K562 (cell line): ENCODE results near the gene TRIM37. TPM values are rescaled to one million over a fixed set of nuclear protein-coding genes. Genes with fewer than 3 reads are reported as not detected.

ENCODE experiments used
- ATAC-seq: fragments of 200-7000 bp; cut with Tn5 transposase; 3 replicates; pipeline ENCODE4 v1.9.1; 2020; ENCODE audit warnings: moderate library complexity
- BruUV-seq: library from RNA; stranded (reverse); fragments of 400-500 nt; replicated peaks from 2 replicates; lab custom pipeline; 2021; lab: Mats Ljungman, UMichigan
- CTCF ChIA-PET: fragments of 300-600 bp; formaldehyde crosslinking; extraction: SDS; loops from one replicate; lab custom pipeline; 2021; ENCODE audit warnings: low intra/inter-chr PET ratio; lab: Yijun Ruan, JAX
- POLR2A ChIA-PET: fragments of 300-600, 350-650 bp; sonication (Branson Sonifier 250); formaldehyde crosslinking; extraction: SDS; loops from one replicate; lab custom pipeline; 2021; ENCODE audit warnings: antibody characterized with exemption, inconsistent platforms; lab: Yijun Ruan, JAX
- DNase-seq, 4 experiments: peaks; one replicate each; pipeline versions ENCODE4 v3.0.0 to v3.0.0-alpha.2; 2011 to 2018; ENCODE audit warnings: low spot score in 3 of 4, mixed read lengths in 3 of 4; ENCODE audit errors: extremely low read depth in 1 of 4
- FAIRE-seq: peaks from 2 replicates; lab custom pipeline; 2011; peaks lifted over from hg19 to GRCh38; lab: Jason Lieb, UNC
- H2AFZ ChIP-seq: 2 replicates; pipeline ENCODE4 v1.6.0; 2011; ENCODE audit warnings: low read depth, low read length, control low read depth, inconsistent platforms
- H3K27ac ChIP-seq: fragments of 200-600 bp; 3 replicates; pipeline ENCODE4 v1.8.0; 2011; ENCODE audit warnings: low read depth, mild to moderate bottlenecking, control low read depth, inconsistent platforms, low read length, moderate library complexity, mixed read lengths; ENCODE audit errors: extremely low read depth
- H3K27me3 ChIP-seq, 2 experiments: fragments of 300-600 bp in 1 of 2; 2 replicates in 1 of 2; 3 replicates in 1 of 2; pipeline versions ENCODE4 v1.6.0 to v1.8.0; 2011; ENCODE audit warnings: inconsistent platforms in 2 of 2, low read length in 2 of 2, mild to moderate bottlenecking in 1 of 2, mixed read lengths in 1 of 2, moderate library complexity in 1 of 2; ENCODE audit not compliant: control insufficient read depth in 2 of 2, insufficient read depth in 2 of 2
- H3K36me3 ChIP-seq: fragments of 300-600 bp; 3 replicates; pipeline ENCODE4 v1.8.0; 2011; ENCODE audit warnings: mild to moderate bottlenecking, low read length, inconsistent platforms; ENCODE audit not compliant: control insufficient read depth, insufficient read depth
- H3K4me1 ChIP-seq, 2 experiments: fragments of 200-600 bp in 1 of 2; replicated peaks in 1 of 2; 2 replicates in 1 of 2; 3 replicates in 1 of 2; pipeline versions ENCODE4 v1.5.1 to v1.8.0; 2011; ENCODE audit warnings: inconsistent platforms in 2 of 2, low read length in 2 of 2, mild to moderate bottlenecking in 1 of 2, mixed read lengths in 1 of 2, moderate library complexity in 1 of 2; ENCODE audit not compliant: control insufficient read depth in 2 of 2, insufficient read depth in 2 of 2
- H3K4me2 ChIP-seq: 2 replicates; pipeline ENCODE4 v1.6.1; 2011; ENCODE audit warnings: low read length, control low read depth, inconsistent platforms, mixed read lengths; ENCODE audit not compliant: insufficient read depth
- H3K4me3 ChIP-seq: fragments of 200-600 bp; sonication (generic), shearing (Covaris generic); 2 replicates; pipeline ENCODE4 v1.5.1; 2016; ENCODE audit warnings: control low read depth, inconsistent platforms
- H3K79me2 ChIP-seq: fragments of 200-600 bp; 3 replicates; pipeline ENCODE4 v1.8.0; 2011; ENCODE audit warnings: low read length, inconsistent platforms; ENCODE audit not compliant: control insufficient read depth, insufficient read depth
- H3K9ac ChIP-seq, 2 experiments: 2 replicates each; pipeline versions ENCODE4 v1.6.0 to v1.6.1; 2011; ENCODE audit warnings: low read depth in 2 of 2, low read length in 2 of 2, control low read depth in 1 of 2, inconsistent platforms in 1 of 2, mild to moderate bottlenecking in 1 of 2, mixed read lengths in 1 of 2; ENCODE audit not compliant: insufficient read depth in 1 of 2
- H3K9me1 ChIP-seq: one replicate; pipeline ENCODE4 v1.6.0; 2011; ENCODE audit warnings: inconsistent platforms, mild to moderate bottlenecking, low read length, moderate library complexity; ENCODE audit not compliant: control insufficient read depth, insufficient read depth
- H3K9me3 ChIP-seq: replicated peaks from 2 replicates; pipeline ENCODE4 v1.5.1; 2011; ENCODE audit warnings: low read depth, low read length, inconsistent platforms; ENCODE audit not compliant: control insufficient read depth, insufficient read depth
- H4K20me1 ChIP-seq: replicated peaks from 2 replicates; pipeline ENCODE4 v1.6.1; 2011; ENCODE audit warnings: low read length, inconsistent platforms, mixed read lengths; ENCODE audit not compliant: control insufficient read depth, insufficient read depth
- RBM34 ChIP-seq: fragments of 200-400 bp; formaldehyde crosslinking; IDR thresholded peaks from 2 replicates; pipeline ENCODE4 v1.6.1; 2018; ENCODE audit warnings: low read length, borderline replicate concordance; ENCODE audit not compliant: insufficient read depth
- ZBTB11 ChIP-seq, 3 experiments: fragments of 200-800 bp in 1 of 3; fragments of 250-450 bp in 1 of 3; fragments of 450-650 bp in 1 of 3; sonication (Bioruptor Pico) in 1 of 3; sonication (Bioruptor generic) in 1 of 3; formaldehyde crosslinking in 1 of 3; IDR thresholded peaks; 2 replicates each; pipeline versions ENCODE4 v1.6.1 to v1.8.0; 2016 to 2022; ENCODE audit warnings: mild to moderate bottlenecking in 2 of 3, missing genetic modification characterization in 2 of 3, missing compliant biosample characterization in 1 of 3, moderate library complexity in 1 of 3
- ZNF184 ChIP-seq: sonication (generic); formaldehyde crosslinking; IDR thresholded peaks from 2 replicates; pipeline ENCODE4 v1.5.0; 2020; ENCODE audit warnings: missing genetic modification reagents
- WGBS: fragments of 100-300 bp; shearing (Covaris generic); methylation state at CpG from one replicate; pipeline ENCODE4 v1.1.6; 2016; ENCODE audit warnings: low coverage, mixed read lengths; ENCODE audit not compliant: insufficient coverage; ENCODE audit errors: missing lambda C conversion rate; 5-methylcytosine and 5-hydroxymethylcytosine counted together
- in situ Hi-C: fragments of 300-500 bp; cut with MboI; formaldehyde crosslinking; loops from 4 replicates; pipeline ENCODE4 v1.15.0; 2018; ENCODE audit warnings: inconsistent platforms, mixed read lengths
- intact Hi-C: fragments of 100-400 bp; cut with micrococcal nuclease; formaldehyde crosslinking; loops from 2 replicates; pipeline ENCODE4 v1.14.2; 2022
- polyA plus RNA-seq, 8 experiments: library from polyadenylated mRNA; depleted of rRNA in 4 of 8; stranded (reverse) in 5 of 8; unstranded in 3 of 8; fragments of >200 nt; fragmentation: Nextera tagmentation in 2 of 8; fragmentation: Illumina TruSeq in 1 of 8; extraction: Ambion mirVana in 2 of 8; extraction: Trizol in 1 of 8; gene quantifications; 2 replicates each; pipeline versions ENCODE4 v1.2.1 to v1.2.3, GENCODE V29; 2011 to 2014; ENCODE audit warnings: inconsistent platforms in 1 of 8, missing spikeins in 1 of 8
- total RNA-seq, 7 experiments: library from RNA; depleted of rRNA in 6 of 7; stranded (reverse); fragments of >200 nt in 6 of 7; fragmentation: Illumina TruSeq in 2 of 7; extraction: Trizol in 2 of 7; gene quantifications; 2 replicates each; pipeline versions ENCODE4 v1.2.1 to v1.2.3, GENCODE V29; 2011 to 2021; ENCODE audit warnings: low replicate concordance in 1 of 7

The TRIM37 gene
- total and polyA plus RNA-seq, 9 of the 15 experiments (the other 6 are each of a cell fraction or from before 2014, with no cell fraction given), result 4.5 to 31.4 (median 23.8) TPM

GRCh38 chr17:58947824-58948223 is 158.9 kb downstream of the TRIM37 start:
- Histone ChIP-seq H3K27me3 (no peaks in the 10 kb centered on the region), H4K20me1 (no peaks in the 10 kb centered on the region), H3K4me3 (no peak overlapping the region), H2AFZ (no peak overlapping the region), H3K4me2 (no peak overlapping the region), H3K27ac (no peak overlapping the region), H3K9ac (no peak overlapping the region), H3K4me1 (no peaks in the 10 kb centered on the region), H3K9me1 (no peaks in the 10 kb centered on the region), H3K9me3 (peaks cover 9% of the 10 kb centered on the region), H3K79me2 (no peaks in the 10 kb centered on the region), H3K36me3 (no peaks in the 10 kb centered on the region)
- ATAC-seq, result no peak
- in situ Hi-C loops (no loop called here), intact Hi-C loops (no loop called here)
- WGBS, result 38% methylated on average over 3 of the region's 3 CpGs
- POLR2A ChIA-PET, result no interaction called here
- no peak for DNase-seq
- CTCF ChIA-PET, result no interaction called here
- no TSS peak for BruUV-seq
- no peak for FAIRE-seq
- TF ChIP-seq ZNF184 (CRISPR knock-in tag) (no peak), RBM34 (no peak), ZBTB11 (CRISPR knock-in tag; IDR thresholded peaks at IDR 0.05) (peak in 1 of 3 experiments; percentile 52; a peak in 1 of 6 replicates)
- TF ChIP-seq, all 486 proteins: peak for 1
